SK-N-MC (cell line): ENCODE results near the gene SFR1.

Experiments used
- EZH2 ChIP-seq: fragments of 200-600 bp; sonication (generic); IDR thresholded peaks from one replicate; pipeline ENCODE4 v1.6.1; 2017; ENCODE audit warnings: antibody characterized with exemption
- POLR2AphosphoS5 ChIP-seq: IDR thresholded peaks from 2 replicates; pipeline ENCODE4 v1.6.1; 2012; ENCODE audit warnings: mild to moderate bottlenecking, low read depth, low read length, borderline replicate concordance

GRCh38 chr10:104122225-104123107 is 495 bp downstream of the SFR1 start:
- TF ChIP-seq EZH2 (no peak), POLR2AphosphoS5 (no peak)
